Measurements from ENCODE around the gene COX6A1. TPM values are rescaled to one million over a fixed set of nuclear protein-coding genes. Genes with fewer than 3 reads are reported as not detected.
"Not testable (repeated sequence)": the region's sequence is repeated elsewhere in the genome, so short reads cannot be mapped to it uniquely, and the experiment has no call there.

Gene COX6A1
- total RNA-seq, 4 donors from 2014 or later: 196 to 524 (median 201) TPM

DNA sequence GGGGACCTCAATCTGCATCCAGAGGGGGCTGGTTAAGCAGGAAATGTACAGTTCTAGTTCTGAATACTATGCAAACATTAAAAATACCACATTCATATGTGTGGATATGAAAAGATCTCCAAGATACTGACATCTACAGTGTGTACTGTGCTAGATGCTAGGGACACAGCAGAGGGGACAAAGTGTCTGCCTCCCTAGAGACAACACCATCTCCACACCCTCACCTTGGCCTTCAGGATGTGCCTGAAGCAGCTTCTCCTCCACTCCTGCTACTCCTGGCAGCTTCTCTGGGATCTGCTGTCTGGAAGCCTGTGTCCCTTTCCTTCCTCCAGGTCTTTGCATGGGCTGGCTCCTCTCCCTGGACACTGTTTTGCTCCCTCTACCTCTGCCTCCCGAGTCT, 42.3 kb downstream of the COX6A1 start:
- intact Hi-C loops (cut with DNase I; ENCODE audit: low total_unique reads): no loop called here
- no peaks in the 10 kb centered on the region for H3K9me3 ChIP-seq

DNA sequence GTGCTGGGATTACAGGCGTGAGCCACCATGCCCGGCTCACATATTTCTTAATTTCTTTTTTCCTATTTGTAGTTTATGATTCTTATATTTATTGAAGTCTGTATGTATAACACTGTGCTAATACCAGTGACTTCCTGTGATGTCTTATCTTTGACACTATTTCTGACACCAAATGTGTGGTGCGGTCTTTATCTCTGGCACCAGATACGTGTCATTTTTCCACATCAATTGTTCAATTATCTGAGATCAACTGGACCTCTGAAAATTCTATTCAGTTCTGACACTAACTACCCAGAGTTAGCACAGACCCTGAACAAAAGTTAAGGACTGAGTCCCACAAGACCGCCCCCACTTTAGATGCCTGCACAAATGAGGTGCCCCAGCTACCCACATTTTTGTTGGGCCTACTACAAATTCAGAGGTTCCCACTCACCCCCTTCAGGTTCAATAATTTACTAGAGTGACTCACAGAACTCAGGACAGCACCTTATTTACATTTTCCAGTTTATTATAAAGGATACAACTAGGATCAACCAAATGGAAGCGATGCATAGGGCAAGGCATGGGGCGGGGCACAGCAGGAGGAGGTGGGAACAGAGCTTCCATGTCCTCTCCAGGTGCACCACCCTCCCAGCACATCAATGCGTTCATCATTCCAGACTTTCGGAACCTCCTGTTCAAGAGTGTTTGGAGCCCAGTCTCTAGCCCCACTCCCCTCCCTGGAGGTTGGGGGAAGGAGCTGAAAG, 43.3 kb downstream of the COX6A1 start:
- H3K27ac ChIP-seq: no peak overlapping the region
- DNase-seq: no peak
- H3K36me3 ChIP-seq: no peaks in the 10 kb centered on the region
- no peaks in the 10 kb centered on the region for H3K4me1 ChIP-seq
- H3K27me3 ChIP-seq: no peaks in the 10 kb centered on the region
- no peak for TF ChIP-seq POLR2A (IDR thresholded peaks at IDR 0.05)
- TF ChIP-seq, protein P1, sequence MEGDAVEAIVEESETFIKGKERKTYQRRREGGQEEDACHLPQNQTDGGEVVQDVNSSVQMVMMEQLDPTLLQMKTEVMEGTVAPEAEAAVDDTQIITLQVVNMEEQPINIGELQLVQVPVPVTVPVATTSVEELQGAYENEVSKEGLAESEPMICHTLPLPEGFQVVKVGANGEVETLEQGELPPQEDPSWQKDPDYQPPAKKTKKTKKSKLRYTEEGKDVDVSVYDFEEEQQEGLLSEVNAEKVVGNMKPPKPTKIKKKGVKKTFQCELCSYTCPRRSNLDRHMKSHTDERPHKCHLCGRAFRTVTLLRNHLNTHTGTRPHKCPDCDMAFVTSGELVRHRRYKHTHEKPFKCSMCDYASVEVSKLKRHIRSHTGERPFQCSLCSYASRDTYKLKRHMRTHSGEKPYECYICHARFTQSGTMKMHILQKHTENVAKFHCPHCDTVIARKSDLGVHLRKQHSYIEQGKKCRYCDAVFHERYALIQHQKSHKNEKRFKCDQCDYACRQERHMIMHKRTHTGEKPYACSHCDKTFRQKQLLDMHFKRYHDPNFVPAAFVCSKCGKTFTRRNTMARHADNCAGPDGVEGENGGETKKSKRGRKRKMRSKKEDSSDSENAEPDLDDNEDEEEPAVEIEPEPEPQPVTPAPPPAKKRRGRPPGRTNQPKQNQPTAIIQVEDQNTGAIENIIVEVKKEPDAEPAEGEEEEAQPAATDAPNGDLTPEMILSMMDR (IDR thresholded peaks at IDR 0.05): no peak
- intact Hi-C loops (cut with DNase I; ENCODE audit: low total_unique reads): no loop called here
- no peaks in the 10 kb centered on the region for H3K9me3 ChIP-seq
- H3K4me3 ChIP-seq: no peak overlapping the region

More for the DNA sequence above, 42.3 kb downstream of the COX6A1 start:
- Histone ChIP-seq H3K4me1 (no peaks in the 10 kb centered on the region), H3K4me3 (no peak overlapping the region), H3K27me3 (no peaks in the 10 kb centered on the region), H3K27ac (no peak overlapping the region), H3K36me3 (no peaks in the 10 kb centered on the region)
- no peak for TF ChIP-seq POLR2A (IDR thresholded peaks at IDR 0.05)
- TF ChIP-seq, protein P1 (IDR thresholded peaks at IDR 0.05): no peak
- DNase-seq: no peak

DNA sequence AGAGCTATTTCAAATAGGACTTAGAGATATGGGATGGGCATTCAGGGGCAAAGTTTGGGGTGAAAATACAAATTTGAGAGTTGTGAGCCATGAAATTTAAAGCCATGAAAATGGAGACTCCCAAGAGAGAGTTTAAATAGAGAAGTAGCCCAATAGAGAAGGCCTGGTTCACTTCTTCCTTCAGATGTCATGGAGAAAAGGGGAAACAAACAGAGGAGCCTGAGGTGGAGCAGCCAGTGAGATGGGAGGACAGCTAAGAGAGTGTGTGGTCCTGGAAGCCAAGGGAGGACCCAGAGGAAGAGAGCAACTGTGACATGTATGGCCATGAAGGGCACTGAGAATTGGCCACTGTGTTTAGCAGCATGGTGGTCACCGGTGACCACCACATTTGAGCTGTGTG, 45.7 kb downstream of the COX6A1 start:
- Histone ChIP-seq H3K4me3 (no peak overlapping the region), H3K27ac (no peak overlapping the region), H3K27me3 (no peaks in the 10 kb centered on the region), H3K4me1 (peaks cover 0 to 4% of the 10 kb centered on the region in 2 donors), H3K36me3 (no peaks in the 10 kb centered on the region), H3K9me3 (no peaks in the 10 kb centered on the region)
- TF ChIP-seq POLR2A (IDR thresholded peaks at IDR 0.05): no peak
- TF ChIP-seq, protein P1 (IDR thresholded peaks at IDR 0.05): no peak
- intact Hi-C loops (cut with DNase I; ENCODE audit: low total_unique reads): no loop called here
- DNase-seq: no peak

DNA sequence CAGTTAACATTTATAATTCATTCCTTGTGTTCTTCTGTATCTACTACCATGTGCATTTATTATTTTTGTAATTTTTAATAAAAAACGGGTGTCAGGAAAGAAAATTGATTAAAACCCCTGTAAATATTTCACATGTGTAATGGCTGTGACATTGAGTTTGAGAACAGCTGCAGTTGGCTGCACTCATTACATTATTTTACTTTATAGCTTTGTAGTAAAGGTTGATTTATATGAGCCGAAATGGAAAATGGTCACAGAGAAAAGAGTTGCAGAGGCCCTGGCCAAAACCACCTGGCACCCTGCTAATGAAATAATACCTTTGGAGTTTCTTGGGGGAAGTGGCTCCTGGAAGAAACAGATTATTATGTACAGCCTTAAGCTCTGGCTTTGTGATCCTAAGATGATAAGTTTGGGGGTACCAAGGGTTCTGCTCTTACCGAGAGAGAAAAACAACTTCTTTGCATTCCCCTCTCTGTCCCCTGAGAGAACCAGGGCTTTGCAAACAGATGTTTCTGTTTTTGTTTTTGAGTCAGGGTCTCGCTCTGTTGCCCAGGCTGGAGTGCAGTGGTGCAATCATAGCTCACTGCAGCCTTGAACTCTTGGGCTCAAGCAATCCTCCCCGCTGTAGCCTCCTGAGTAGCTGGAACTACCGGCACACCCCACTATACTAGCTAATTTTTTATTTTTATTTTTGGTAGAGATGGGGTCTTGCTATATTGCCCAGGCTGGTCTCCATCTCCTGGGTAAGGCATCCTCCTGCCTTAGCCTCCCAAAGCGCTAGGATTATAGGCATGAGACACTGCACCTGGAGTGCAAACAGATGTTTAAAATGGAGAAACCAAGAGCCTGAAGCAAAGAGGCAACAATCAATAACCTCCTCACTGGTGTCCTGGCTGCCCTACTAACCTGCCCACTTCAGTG, 48.3 kb downstream of the COX6A1 start:
- TF ChIP-seq, protein P1 (IDR thresholded peaks at IDR 0.05): no peak
- TF ChIP-seq POLR2A (IDR thresholded peaks at IDR 0.05): no peak
- Histone ChIP-seq H3K9me3 (no peaks in the 10 kb centered on the region), H3K27ac (peak overlapping the region in 1 of 2 donors; percentile 77), H3K4me1 (peaks cover 0 to 4% of the 10 kb centered on the region in 2 donors), H3K36me3 (no peaks in the 10 kb centered on the region), H3K4me3 (no peak overlapping the region), H3K27me3 (no peaks in the 10 kb centered on the region)
- DNase-seq: no peak
- intact Hi-C loops (cut with DNase I; ENCODE audit: low total_unique reads): no loop called here

DNA sequence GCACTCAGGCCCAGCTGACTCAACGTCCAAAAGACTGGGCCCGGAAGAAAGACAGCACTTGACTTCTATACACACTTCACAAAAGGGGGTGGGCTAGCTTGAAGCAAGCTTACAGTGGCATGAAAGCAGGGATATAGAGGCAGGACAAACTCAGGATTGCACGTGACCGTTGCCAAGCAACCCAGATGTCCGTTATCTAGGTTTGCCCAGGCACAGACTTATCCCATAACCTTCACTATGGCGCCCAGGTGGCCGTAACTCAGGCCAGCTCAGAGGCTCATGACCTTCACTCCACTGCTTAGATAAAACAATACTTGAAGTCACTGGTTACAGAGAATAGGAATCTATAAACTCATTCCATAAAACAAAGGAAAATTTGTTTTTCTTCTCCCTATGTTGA, 49.6 kb downstream of the COX6A1 start:
- intact Hi-C loops (cut with DNase I; ENCODE audit: low total_unique reads); H3K9me3 ChIP-seq; H3K4me3 ChIP-seq; H3K36me3 ChIP-seq; H3K27me3 ChIP-seq; H3K4me1 ChIP-seq; DNase-seq: not testable (repeated sequence)
- peak overlapping the region; percentile 35 to 77 for H3K27ac ChIP-seq

Measured in uterus (tissue), 4 donors.